AG09319 (cell line): ENCODE data around the gene EPHA10.

Source experiments
- DNase-seq: peaks from one replicate; pipeline ENCODE4 v3.0.0-alpha.2; 2010; ENCODE audit warnings: low read depth; ENCODE audit errors: extremely low read depth
- CTCF ChIP-seq: IDR thresholded peaks from 2 replicates; pipeline ENCODE4 v1.5.1; 2011; ENCODE audit warnings: low read depth, mild to moderate bottlenecking, inconsistent platforms, low read length, moderate library complexity

The EPHA10 gene

GRCh38 chr1:37755290-37755689 lies 9.6 kb downstream of the EPHA10 start:
- no peak for TF ChIP-seq CTCF
- DNase-seq: no peak

- no peak for DNase-seq
- no peak for TF ChIP-seq CTCF
Observed at GRCh38 chr1:37753473-37754321, 11.2 kb downstream of the EPHA10 start.

- TF ChIP-seq CTCF: no peak
- DNase-seq: no peak
Observed at GRCh38 chr1:37752583-37753471, 12.1 kb downstream of the EPHA10 start.

- DNase-seq: no peak
- TF ChIP-seq CTCF: no peak
Observed at GRCh38 chr1:37752213-37752582, 12.7 kb downstream of the EPHA10 start.

- TF ChIP-seq CTCF: no peak
Observed at GRCh38 chr1:37748565-37748964, 16.4 kb downstream of the EPHA10 start.

GRCh38 chr1:37746806-37747205 lies 18.1 kb downstream of the EPHA10 start:
- no peak for TF ChIP-seq CTCF
- no peak for DNase-seq

More at GRCh38 chr1:37748565-37748964, 16.4 kb downstream of the EPHA10 start:
- DNase-seq: no peak

GRCh38 chr1:37741662-37742061 lies 23.3 kb downstream of the EPHA10 start:
- DNase-seq: no peak
- no peak for TF ChIP-seq CTCF
